KMS-11 (cell line): ENCODE results near the gene RCAN1.

ENCODE experiments used
- H2AFZ ChIP-seq: fragments of 200-600 bp; sonication (generic); 2 replicates; pipeline ENCODE4 v1.6.1; 2016; ENCODE audit warnings: antibody characterized with exemption, mixed run types, low read depth
- H3K27ac ChIP-seq: fragments of 200-600 bp; sonication (generic); 2 replicates; pipeline ENCODE4 v1.6.1; 2016; ENCODE audit warnings: mild to moderate bottlenecking, mixed run types
- H3K27me3 ChIP-seq: fragments of 200-600 bp; sonication (generic); 2 replicates; pipeline ENCODE4 v1.6.1; 2017; ENCODE audit warnings: mild to moderate bottlenecking, low read depth, mixed run types, moderate library complexity; ENCODE audit not compliant: insufficient read depth
- H3K36me3 ChIP-seq: fragments of 200-600 bp; sonication (generic); 2 replicates; pipeline ENCODE4 v1.6.1; 2017; ENCODE audit warnings: mild to moderate bottlenecking, mixed run types; ENCODE audit not compliant: insufficient read depth
- H3K4me1 ChIP-seq: fragments of 200-600 bp; sonication (generic); 2 replicates; pipeline ENCODE4 v1.6.1; 2016; ENCODE audit warnings: mild to moderate bottlenecking, low read depth, mixed run types; ENCODE audit not compliant: poor library complexity, severe bottlenecking
- H3K4me2 ChIP-seq: fragments of 200-600 bp; sonication (generic); 2 replicates; pipeline ENCODE4 v1.7.0; 2016; ENCODE audit warnings: mild to moderate bottlenecking, mixed run types
- H3K4me3 ChIP-seq: fragments of 200-600 bp; sonication (generic); IDR thresholded peaks from 2 replicates; pipeline ENCODE4 v1.6.1; 2017; ENCODE audit warnings: low read depth, low read length, mixed read lengths; ENCODE audit not compliant: insufficient read depth
- H3K79me2 ChIP-seq: fragments of 200-600 bp; sonication (generic); 2 replicates; pipeline ENCODE4 v1.6.1; 2016; ENCODE audit warnings: low read depth, mixed run types; ENCODE audit not compliant: insufficient read depth
- H3K9ac ChIP-seq: fragments of 200-600 bp; sonication (generic); 2 replicates; pipeline ENCODE4 v1.6.1; 2016; ENCODE audit warnings: mild to moderate bottlenecking, mixed run types
- H4K20me1 ChIP-seq: fragments of 200-600 bp; sonication (generic); 2 replicates; pipeline ENCODE4 v1.6.1; 2016; ENCODE audit warnings: mild to moderate bottlenecking, mixed run types; ENCODE audit not compliant: insufficient read depth
- TF ChIP-seq, protein P1 (sequence below): fragments of 200-600 bp; sonication (generic); conservative IDR thresholded peaks from 2 replicates; pipeline ENCODE4 v1.6.1; 2017; ENCODE audit warnings: low read depth, mild to moderate bottlenecking, antibody characterized with exemption, low read length, moderate library complexity, mixed read lengths

The RCAN1 gene

DNA sequence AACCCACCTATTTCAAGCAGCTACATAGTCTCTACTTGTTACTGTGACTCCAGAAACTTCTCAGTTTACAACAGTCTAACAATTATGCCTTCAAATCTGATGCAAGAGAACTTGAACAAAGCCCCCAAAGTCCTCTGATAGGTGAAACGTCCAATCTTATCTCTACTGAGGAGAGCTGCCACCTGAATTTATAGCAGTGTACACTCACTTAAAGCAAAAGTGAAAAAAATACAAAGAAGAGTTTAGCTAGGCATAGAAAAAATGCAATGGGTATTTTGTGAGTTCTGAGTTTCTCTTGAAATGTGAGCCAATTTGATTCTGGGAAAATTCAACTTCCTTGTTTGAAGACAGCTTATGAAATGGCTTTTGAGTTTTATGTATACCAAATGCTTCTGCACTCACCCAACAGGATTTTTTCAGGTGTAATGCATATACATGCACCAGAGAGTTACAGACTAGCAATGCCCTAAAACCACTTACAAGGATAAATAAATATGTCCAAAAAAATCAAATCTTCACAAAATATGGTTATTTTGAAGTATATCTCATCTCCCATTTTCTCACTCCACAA, 36.0 kb upstream of the RCAN1 start:
- H3K27ac ChIP-seq = no peak overlapping the region
- H2AFZ ChIP-seq = no peak overlapping the region
- TF ChIP-seq, protein P1, sequence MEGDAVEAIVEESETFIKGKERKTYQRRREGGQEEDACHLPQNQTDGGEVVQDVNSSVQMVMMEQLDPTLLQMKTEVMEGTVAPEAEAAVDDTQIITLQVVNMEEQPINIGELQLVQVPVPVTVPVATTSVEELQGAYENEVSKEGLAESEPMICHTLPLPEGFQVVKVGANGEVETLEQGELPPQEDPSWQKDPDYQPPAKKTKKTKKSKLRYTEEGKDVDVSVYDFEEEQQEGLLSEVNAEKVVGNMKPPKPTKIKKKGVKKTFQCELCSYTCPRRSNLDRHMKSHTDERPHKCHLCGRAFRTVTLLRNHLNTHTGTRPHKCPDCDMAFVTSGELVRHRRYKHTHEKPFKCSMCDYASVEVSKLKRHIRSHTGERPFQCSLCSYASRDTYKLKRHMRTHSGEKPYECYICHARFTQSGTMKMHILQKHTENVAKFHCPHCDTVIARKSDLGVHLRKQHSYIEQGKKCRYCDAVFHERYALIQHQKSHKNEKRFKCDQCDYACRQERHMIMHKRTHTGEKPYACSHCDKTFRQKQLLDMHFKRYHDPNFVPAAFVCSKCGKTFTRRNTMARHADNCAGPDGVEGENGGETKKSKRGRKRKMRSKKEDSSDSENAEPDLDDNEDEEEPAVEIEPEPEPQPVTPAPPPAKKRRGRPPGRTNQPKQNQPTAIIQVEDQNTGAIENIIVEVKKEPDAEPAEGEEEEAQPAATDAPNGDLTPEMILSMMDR = no peak
- H3K36me3 ChIP-seq = no peaks in the 10 kb centered on the region
- H3K4me1 ChIP-seq = peaks cover 11% of the 10 kb centered on the region
- H3K4me3 ChIP-seq = no peak overlapping the region
- H3K79me2 ChIP-seq = no peaks in the 10 kb centered on the region
- H4K20me1 ChIP-seq = no peaks in the 10 kb centered on the region
- H3K27me3 ChIP-seq = no peaks in the 10 kb centered on the region
- H3K9ac ChIP-seq = no peak overlapping the region
- H3K4me2 ChIP-seq = no peak overlapping the region

DNA sequence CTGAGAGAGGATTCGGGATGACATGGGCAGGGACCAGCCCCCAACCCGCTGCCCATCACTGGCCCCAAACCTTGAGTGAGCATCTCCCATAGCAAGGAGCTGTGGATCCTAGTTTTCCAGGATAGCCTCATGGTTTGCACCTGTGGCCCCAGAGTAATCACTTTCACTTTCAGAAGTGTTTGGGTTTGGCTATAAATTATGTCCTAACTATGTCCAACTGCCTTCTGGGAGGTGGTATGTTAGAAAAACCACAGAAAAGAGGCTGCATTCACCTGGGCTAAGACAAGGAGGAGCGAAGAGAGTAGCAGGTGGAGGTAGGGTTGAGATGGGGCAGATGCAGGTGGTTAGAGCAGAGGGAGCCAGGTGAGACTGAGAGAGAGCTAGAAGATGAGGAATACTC, 34.5 kb upstream of the RCAN1 start:
- Histone ChIP-seq H3K4me1 (peaks cover 11% of the 10 kb centered on the region), H3K27ac (no peak overlapping the region), H3K4me3 (no peak overlapping the region), H3K9ac (no peak overlapping the region), H2AFZ (no peak overlapping the region), H3K4me2 (no peak overlapping the region), H3K36me3 (no peaks in the 10 kb centered on the region), H3K79me2 (no peaks in the 10 kb centered on the region), H3K27me3 (no peaks in the 10 kb centered on the region), H4K20me1 (no peaks in the 10 kb centered on the region)
- TF ChIP-seq, protein P1 = no peak

DNA sequence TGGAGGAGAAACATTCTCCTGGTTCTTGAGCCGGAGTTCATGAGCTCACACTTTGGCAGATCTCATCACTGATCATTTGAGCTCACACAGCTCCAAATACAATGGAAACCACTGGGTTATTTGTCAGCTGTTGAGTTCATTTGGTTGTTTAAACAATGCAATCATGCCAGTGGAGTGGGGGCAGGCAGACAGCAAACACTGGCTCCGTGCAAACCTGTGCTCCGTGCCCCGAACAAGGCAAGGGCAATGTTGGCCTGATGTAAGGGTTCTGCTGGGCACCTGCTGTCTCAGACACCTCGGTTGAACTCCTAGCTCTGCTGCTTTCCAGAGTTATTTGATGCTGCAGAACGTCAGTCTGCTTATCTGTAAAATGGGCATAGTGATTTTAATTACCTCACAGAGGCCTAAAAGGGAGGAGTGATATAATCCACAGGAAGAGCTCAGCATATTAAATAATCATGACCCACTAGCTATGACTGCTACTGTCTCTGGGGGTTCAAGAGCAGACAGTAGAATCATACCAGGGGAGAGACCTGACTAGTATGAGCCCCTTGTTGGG, 33.9 kb upstream of the RCAN1 start:
- Histone ChIP-seq H3K27ac (no peak overlapping the region), H4K20me1 (no peaks in the 10 kb centered on the region), H3K79me2 (no peaks in the 10 kb centered on the region), H3K9ac (no peak overlapping the region), H2AFZ (no peak overlapping the region), H3K27me3 (no peaks in the 10 kb centered on the region), H3K36me3 (no peaks in the 10 kb centered on the region), H3K4me1 (peaks cover 11% of the 10 kb centered on the region), H3K4me3 (no peak overlapping the region), H3K4me2 (no peak overlapping the region)
- TF ChIP-seq, protein P1 = no peak

DNA sequence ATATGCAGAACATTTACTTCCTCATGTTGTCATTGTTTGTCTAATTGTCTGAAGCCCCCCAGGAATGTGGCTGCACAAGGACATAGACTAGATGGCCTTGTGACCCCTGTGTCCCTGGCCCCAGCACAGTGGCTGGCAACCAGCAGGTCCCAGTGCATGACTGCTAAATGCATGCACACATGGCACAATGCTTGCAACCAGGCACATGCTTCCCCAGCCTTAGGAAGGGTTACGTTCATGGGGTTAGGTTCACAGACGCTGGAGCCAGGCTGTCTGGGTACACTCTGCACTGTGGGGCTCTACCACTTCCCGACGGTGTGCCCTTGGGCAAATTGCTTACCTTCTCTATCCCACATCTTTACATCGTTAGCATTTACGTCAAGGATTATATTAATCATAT, 32.6 kb upstream of the RCAN1 start:
- Histone ChIP-seq H3K27ac (no peak overlapping the region), H3K4me2 (no peak overlapping the region), H3K27me3 (no peaks in the 10 kb centered on the region), H3K36me3 (no peaks in the 10 kb centered on the region), H3K4me3 (no peak overlapping the region), H4K20me1 (no peaks in the 10 kb centered on the region), H3K4me1 (peaks cover 12% of the 10 kb centered on the region), H3K79me2 (no peaks in the 10 kb centered on the region), H3K9ac (no peak overlapping the region), H2AFZ (no peak overlapping the region)
- TF ChIP-seq, protein P1 = no peak
